Eye (tissue), 1 donor: Measurements from ENCODE around the gene OR2AJ1.

ENCODE experiments used
- DNase-seq: peaks from one replicate; pipeline ENCODE4 v3.0.0-alpha.2; 2015

OR2AJ1 gene

GRCh38 chr1:247962911-247963588 lies 38.4 kb downstream of the OR2AJ1 start:
- no peak for DNase-seq

DNA sequence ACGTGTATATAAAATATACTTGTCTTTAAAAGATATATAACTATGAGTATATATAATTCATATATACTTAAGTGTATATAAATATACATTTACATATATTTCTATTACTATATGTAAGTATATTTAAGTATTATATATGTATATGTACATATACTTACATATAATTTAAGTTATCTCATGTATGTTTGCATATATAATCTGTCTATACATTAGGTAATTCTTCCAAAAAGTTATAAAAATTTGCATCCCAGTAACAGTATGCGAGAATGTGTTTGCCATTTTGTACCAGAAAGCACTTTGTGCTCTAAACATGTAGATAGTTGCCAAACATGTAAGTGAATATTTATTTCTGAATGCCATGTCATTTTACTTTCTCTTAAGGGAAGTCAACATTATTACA lies 40.2 kb downstream of the OR2AJ1 start, which contains the start of gene OR2AK2:
Gene OR2AK2, plus strand, starts transcription at position 301 of the 400 bp plus-strand sequence. CDS start 144 bp downstream, outside the sequence.
- DNase-seq: no peak

DNA sequence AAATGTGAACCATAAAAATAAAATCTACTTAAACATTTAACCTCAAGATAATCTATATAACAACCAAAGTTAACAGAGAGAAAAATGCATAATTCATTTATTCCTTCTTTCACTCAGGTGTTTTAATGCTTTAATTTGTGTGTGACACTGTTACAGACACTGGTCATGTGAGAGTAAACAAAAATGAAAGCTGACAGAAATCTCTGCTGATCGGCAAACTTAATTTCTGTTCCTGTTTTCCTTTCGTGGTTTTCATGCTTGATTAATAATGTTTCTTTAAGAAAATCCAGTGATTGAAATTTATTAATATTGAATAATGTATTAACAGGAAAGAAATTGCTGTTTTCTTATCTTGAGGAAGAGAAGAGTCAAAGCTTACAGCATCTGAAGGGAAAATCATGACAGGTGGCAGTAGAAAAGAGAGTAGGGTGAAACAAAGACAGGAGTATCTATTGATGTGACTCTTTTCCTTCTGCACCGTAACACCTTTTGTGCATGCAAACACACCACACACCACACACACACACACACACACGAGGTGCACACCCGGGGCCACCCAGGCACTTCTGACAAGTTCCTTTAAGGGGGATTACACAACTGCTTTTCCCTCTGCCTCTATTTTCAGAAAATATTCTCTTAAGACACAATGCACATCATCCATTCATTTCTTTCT lies 42.0 kb downstream of the OR2AJ1 start:
- DNase-seq: no peak
